ENCODE data around the gene STK35.

GRCh38 chr20:2093159-2093781 is 8.4 kb upstream of the STK35 start:
- TF ChIP-seq POLR2AphosphoS5 (IDR thresholded peaks at IDR 0.05; ENCODE audit: borderline replicate concordance, low read depth, low read length) (no peak), EZH2 (IDR thresholded peaks at IDR 0.05) (no peak)

Data from SK-N-MC (cell line).